ENCODE measurements around the gene MAOB.

GRCh38 chrX:43813898-43814297, 68.4 kb downstream of the MAOB start:
- TF ChIP-seq CTCF (conservative IDR thresholded peaks at IDR 0.05; ENCODE audit: low read length) (peak; percentile 46), EZH2phosphoT487 (IDR thresholded peaks at IDR 0.05; ENCODE audit: borderline replicate concordance) (no peak)

Data from Loucy (cell line).